Measurements from ENCODE around the gene MDC1. TPM values are rescaled to one million over a fixed set of nuclear protein-coding genes. Genes with fewer than 3 reads are reported as not detected.

Gene MDC1
- total and polyA plus RNA-seq, 8 donors = 12.3 to 28.0 (median 15.5) TPM

GRCh38 chr6:30654798-30655742, 62.0 kb downstream of the MDC1 start:
- no peak for TF ChIP-seq CTCF (IDR thresholded peaks at IDR 0.05)
- H3K27ac ChIP-seq = no peak overlapping the region
- H3K27me3 ChIP-seq = no peaks in the 10 kb centered on the region
- H3K36me3 ChIP-seq = peaks cover 0 to 71% (median 54%) of the 10 kb centered on the region in 3 donors
- 82 to 84% methylated on average over 19 of the region's 19 CpGs for WGBS, 2 donors
- FAIRE-seq (no peak), ATAC-seq (no peak), DNase-seq (no peak)
- no peaks in the 10 kb centered on the region for H3K4me1 ChIP-seq
- no peak overlapping the region for H3K4me3 ChIP-seq
- H3K9me3 ChIP-seq = no peaks in the 10 kb centered on the region
- intact Hi-C loops (cut with DNase I) = no loop called here

- intact Hi-C loops (cut with DNase I) = no loop called here
- FAIRE-seq = no peak
- no peaks in the 10 kb centered on the region for H3K9me3 ChIP-seq
- no peak for TF ChIP-seq CTCF (IDR thresholded peaks at IDR 0.05)
- no peak overlapping the region for H3K27ac ChIP-seq
- DNase-seq = no peak
- H3K4me1 ChIP-seq = peaks cover 0 to 8% (median 0%) of the 10 kb centered on the region in 3 donors
- WGBS, 2 donors = 89 to 94% methylated on average over 12 of the region's 12 CpGs
- H3K36me3 ChIP-seq = peaks cover 0 to 49% (median 33%) of the 10 kb centered on the region in 3 donors
- ATAC-seq = no peak
- H3K27me3 ChIP-seq = no peaks in the 10 kb centered on the region
- no peak overlapping the region for H3K4me3 ChIP-seq
Measured at GRCh38 chr6:30651143-30651542, 65.9 kb downstream of the MDC1 start.

Other genes with a start within 250 kb of the MDC1 start
- gene HLA-E, start 227.8 kb downstream of the MDC1 start, total RNA-seq = 100 to 1,000 TPM in 2 of 6 donors, 10 to 100 TPM in 4; 65.7 to 158 (median 81.1) TPM
- gene HLA-E, start 227.8 kb downstream of the MDC1 start, polyA plus RNA-seq = 100 to 1,000 TPM in 1 of 2 donors, 10 to 100 TPM in 1; 85.3 to 131 TPM
- gene GNL1, start 160.8 kb downstream of the MDC1 start, total RNA-seq = 10 to 100 TPM; 32.3 to 51.0 (median 38.1) TPM
- 10 to 100 TPM; 47.8 to 86.6 TPM for gene GNL1, start 160.8 kb downstream of the MDC1 start, polyA plus RNA-seq
- 1 to 10 TPM; 2.2 to 4.7 (median 3.1) TPM for gene PRR3, start 160.0 kb downstream of the MDC1 start, total RNA-seq
- gene PRR3, start 160.0 kb downstream of the MDC1 start, polyA plus RNA-seq = 1 to 10 TPM; 6.5 to 8.7 TPM
- 10 to 100 TPM; 17.4 to 30.7 (median 24.9) TPM for gene ABCF1, start 145.8 kb downstream of the MDC1 start, total RNA-seq
- gene ABCF1, start 145.8 kb downstream of the MDC1 start, polyA plus RNA-seq = 10 to 100 TPM; 21.6 to 24.9 TPM
- gene PPP1R10, start 100.0 kb downstream of the MDC1 start, total RNA-seq = 10 to 100 TPM; 34.8 to 57.9 (median 43.0) TPM
- gene PPP1R10, start 100.0 kb downstream of the MDC1 start, polyA plus RNA-seq = 10 to 100 TPM; 25.1 to 34.3 TPM
- gene MRPS18B, start 99.4 kb downstream of the MDC1 start, total RNA-seq = 10 to 100 TPM; 24.5 to 39.5 (median 29.1) TPM
- gene MRPS18B, start 99.4 kb downstream of the MDC1 start, polyA plus RNA-seq = 10 to 100 TPM; 22.9 to 41.1 TPM
- gene ATAT1, start 90.4 kb downstream of the MDC1 start, total RNA-seq = 1 to 10 TPM; 2.1 to 6.8 (median 2.9) TPM
- gene ATAT1, start 90.4 kb downstream of the MDC1 start, polyA plus RNA-seq = 1 to 10 TPM; 6.8 to 9.1 TPM
- gene C6orf136, start 70.1 kb downstream of the MDC1 start, total RNA-seq = 10 to 100 TPM in 3 of 6 donors, 1 to 10 TPM in 3; 7.9 to 12.9 (median 9.9) TPM
- 10 to 100 TPM; 33.9 to 57.1 TPM for gene C6orf136, start 70.1 kb downstream of the MDC1 start, polyA plus RNA-seq
- gene DHX16, start 44.3 kb downstream of the MDC1 start, total RNA-seq = 10 to 100 TPM; 10.9 to 16.2 (median 13.0) TPM
- 10 to 100 TPM; 41.1 to 44.4 TPM for gene DHX16, start 44.3 kb downstream of the MDC1 start, polyA plus RNA-seq
- 10 to 100 TPM in 2 of 6 donors, 1 to 10 TPM in 4; 5.3 to 27.2 (median 7.8) TPM for gene PPP1R18, start 30.6 kb downstream of the MDC1 start, total RNA-seq
- gene PPP1R18, start 30.6 kb downstream of the MDC1 start, polyA plus RNA-seq = 10 to 100 TPM; 25.8 to 27.1 TPM
- gene NRM, start 26.3 kb downstream of the MDC1 start, total RNA-seq = 1 to 10 TPM; 3.3 to 7.9 (median 4.6) TPM
- gene NRM, start 26.3 kb downstream of the MDC1 start, polyA plus RNA-seq = 10 to 100 TPM; 18.2 to 23.6 TPM
- gene TUBB, start 3.1 kb upstream of the MDC1 start, total RNA-seq = 100 to 1,000 TPM in 4 of 6 donors, 10 to 100 TPM in 2; 66.1 to 171 (median 116) TPM
- 100 to 1,000 TPM in 1 of 2 donors, 10 to 100 TPM in 1; 67.9 to 111 TPM for gene TUBB, start 3.1 kb upstream of the MDC1 start, polyA plus RNA-seq
- 10 to 100 TPM; 45.7 to 92.2 (median 51.3) TPM for gene FLOT1, start 25.4 kb upstream of the MDC1 start, total RNA-seq
- gene FLOT1, start 25.4 kb upstream of the MDC1 start, polyA plus RNA-seq = 100 to 1,000 TPM; 123 to 151 TPM
- 10 to 100 TPM; 23.0 to 87.5 (median 41.3) TPM for gene IER3, start 27.3 kb upstream of the MDC1 start, total RNA-seq
- gene IER3, start 27.3 kb upstream of the MDC1 start, polyA plus RNA-seq = 100 to 1,000 TPM in 1 of 2 donors, 10 to 100 TPM in 1; 99.4 to 174 TPM
- gene DDR1, start 167.2 kb upstream of the MDC1 start, total RNA-seq = 100 to 1,000 TPM in 4 of 6 donors, 10 to 100 TPM in 2; 92.7 to 160 (median 118) TPM
- gene DDR1, start 167.2 kb upstream of the MDC1 start, polyA plus RNA-seq = 100 to 1,000 TPM; 103 to 149 TPM
- 10 to 100 TPM in 5 of 6 donors, 1 to 10 TPM in 1; 9.4 to 23.2 (median 13.0) TPM for gene GTF2H4, start 190.9 kb upstream of the MDC1 start, total RNA-seq
- gene GTF2H4, start 190.9 kb upstream of the MDC1 start, polyA plus RNA-seq = 10 to 100 TPM; 34.6 to 45.8 TPM
- gene VARS2, start 197.0 kb upstream of the MDC1 start, total RNA-seq = 10 to 100 TPM; 11.3 to 25.8 (median 17.1) TPM
- 10 to 100 TPM; 40.4 to 40.6 TPM for gene VARS2, start 197.0 kb upstream of the MDC1 start, polyA plus RNA-seq
- gene SFTA2, start 214.9 kb upstream of the MDC1 start, total RNA-seq = 1 to 10 TPM in 5 of 6 donors, under 1 TPM in 1; 0.83 to 6.6 (median 2.1) TPM
- 10 to 100 TPM; 14.4 to 22.9 TPM for gene SFTA2, start 214.9 kb upstream of the MDC1 start, polyA plus RNA-seq
- gene MUCL3, start 223.7 kb upstream of the MDC1 start, total RNA-seq = 1 to 10 TPM in 1 of 6 donors, under 1 TPM in 1, not detected in 4; 0.09 to 5.6 TPM
- gene MUCL3, start 223.7 kb upstream of the MDC1 start, polyA plus RNA-seq = 1 to 10 TPM in 1 of 2 donors, under 1 TPM in 1; 0.04 to 1.2 TPM

Measured in pancreas (tissue), 10 donors.